Measurements from ENCODE around the gene TMEM184C. TPM values are rescaled to one million over a fixed set of nuclear protein-coding genes. Genes with fewer than 3 reads are reported as not detected.

TMEM184C gene
- total RNA-seq, 2 donors from 2014 or later, result 23.2 to 30.2 TPM

DNA sequence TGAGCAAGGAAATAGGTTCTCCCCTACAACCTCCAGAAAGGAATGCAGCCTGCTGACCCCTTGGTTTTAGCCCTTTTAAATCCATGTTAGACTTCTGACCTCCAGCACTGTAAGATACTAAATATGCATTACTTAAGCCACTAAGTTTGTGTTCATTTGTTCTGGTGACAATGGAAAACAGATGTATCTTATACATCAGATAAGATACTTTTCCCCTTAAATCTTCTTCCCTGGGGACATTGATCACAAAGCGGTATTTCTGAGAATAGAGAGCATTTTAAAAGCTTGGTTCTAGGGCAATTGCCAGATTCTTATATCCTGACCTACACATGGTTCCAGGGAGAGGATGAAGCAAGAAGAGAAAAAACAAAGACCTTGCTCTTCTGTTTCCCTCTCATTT is 6.5 kb upstream of the TMEM184C start:
- TF ChIP-seq CTCF (IDR thresholded peaks at IDR 0.05), result no peak
- Histone ChIP-seq H3K27me3 (replicated peaks; ENCODE audit: insufficient read depth) (no peaks in the 10 kb centered on the region), H3K4me1 (ENCODE audit: control insufficient read depth in 1 of 2, low read depth in 2 of 2) (no peaks in the 10 kb centered on the region), H3K36me3 (no peaks in the 10 kb centered on the region), H3K9me3 (no peaks in the 10 kb centered on the region), H3K27ac (no peak overlapping the region), H3K4me3 (no peak overlapping the region)
- DNase-seq (ENCODE audit: low spot score) (no peak), ATAC-seq (ENCODE audit: insufficient number of reproducible peaks, low FRiP score, low read depth) (no peak)

- no peaks in the 10 kb centered on the region for H3K36me3 ChIP-seq
- H3K27me3 ChIP-seq (replicated peaks; ENCODE audit: insufficient read depth), result no peaks in the 10 kb centered on the region
- H3K27ac ChIP-seq, result peak overlapping the region in 1 of 2 donors; percentile 75
- H3K4me3 ChIP-seq, result peak overlapping the region; percentile 94
- TF ChIP-seq CTCF (IDR thresholded peaks at IDR 0.05), result no peak
- ATAC-seq (ENCODE audit: insufficient number of reproducible peaks, low FRiP score, low read depth) (no peak), DNase-seq (ENCODE audit: low spot score) (no peak)
- H3K4me1 ChIP-seq (ENCODE audit: control insufficient read depth in 1 of 2, low read depth in 2 of 2), result peaks cover 22 to 40% of the 10 kb centered on the region in 2 donors
- H3K9me3 ChIP-seq, result no peaks in the 10 kb centered on the region
Observed at GRCh38 chr4:147616849-147617172, 386 bp upstream of the TMEM184C start.

GRCh38 chr4:147617841-147618691 is 869 bp downstream of the TMEM184C start:
- Histone ChIP-seq H3K27ac (peak overlapping the region; percentile 62 to 75), H3K36me3 (peaks cover 3% of the 10 kb centered on the region), H3K9me3 (no peaks in the 10 kb centered on the region), H3K4me3 (peak overlapping the region; percentile 94), H3K27me3 (replicated peaks; ENCODE audit: insufficient read depth) (no peaks in the 10 kb centered on the region), H3K4me1 (ENCODE audit: control insufficient read depth in 1 of 2, low read depth in 2 of 2) (peaks cover 22 to 42% of the 10 kb centered on the region in 2 donors)
- DNase-seq (ENCODE audit: low spot score) (no peak), ATAC-seq (ENCODE audit: insufficient number of reproducible peaks, low FRiP score, low read depth) (no peak)
- no peak for TF ChIP-seq CTCF (IDR thresholded peaks at IDR 0.05)

DNA sequence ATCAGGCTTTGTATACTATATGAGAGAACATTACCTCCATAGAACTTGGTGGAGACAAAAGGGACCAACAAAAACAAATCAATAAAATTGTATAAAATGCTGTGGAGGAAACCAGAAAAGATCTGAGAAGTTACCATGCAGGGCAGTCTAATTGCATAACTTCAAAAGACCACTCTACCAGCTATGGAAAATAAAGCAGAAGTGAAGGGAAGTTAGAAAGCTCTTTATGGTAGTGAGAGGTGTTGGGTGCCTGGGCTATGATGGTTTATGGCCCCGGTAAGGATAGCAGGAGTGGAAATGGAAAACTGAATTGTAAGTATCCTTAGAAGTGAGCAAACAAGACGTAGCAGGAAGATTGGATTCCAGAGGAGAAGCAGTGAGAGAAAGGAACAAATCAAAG is 3.1 kb downstream of the TMEM184C start:
- H3K27me3 ChIP-seq (replicated peaks; ENCODE audit: insufficient read depth), result no peaks in the 10 kb centered on the region
- H3K4me1 ChIP-seq (ENCODE audit: control insufficient read depth in 1 of 2, low read depth in 2 of 2), result peaks cover 22 to 42% of the 10 kb centered on the region in 2 donors
- H3K27ac ChIP-seq, result no peak overlapping the region
- DNase-seq (ENCODE audit: low spot score), result no peak
- H3K4me3 ChIP-seq, result no peak overlapping the region
- peaks cover 8% of the 10 kb centered on the region for H3K36me3 ChIP-seq
- no peaks in the 10 kb centered on the region for H3K9me3 ChIP-seq
- no peak for TF ChIP-seq CTCF (IDR thresholded peaks at IDR 0.05)
- ATAC-seq (ENCODE audit: insufficient number of reproducible peaks, low FRiP score, low read depth), result no peak

DNA sequence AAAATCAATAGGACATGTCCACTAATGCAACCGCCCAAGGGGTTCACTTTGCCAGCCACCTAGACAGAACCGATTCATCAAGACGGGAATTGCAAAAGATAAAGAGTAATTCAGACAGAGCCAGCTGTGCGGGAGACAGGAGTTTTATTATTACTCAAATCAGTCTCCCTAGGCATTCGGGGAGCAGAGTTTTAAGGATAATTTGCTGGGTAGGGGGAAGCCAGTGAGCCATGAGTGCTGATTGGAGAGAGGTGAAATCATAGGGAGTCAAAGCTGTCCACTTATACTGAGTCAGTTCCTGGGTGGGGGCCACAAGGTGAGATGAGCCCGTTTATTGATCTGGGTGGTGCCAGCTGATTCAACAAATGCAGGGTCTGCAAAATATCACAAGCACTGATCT is 8.5 kb downstream of the TMEM184C start:
- no peak for TF ChIP-seq CTCF (IDR thresholded peaks at IDR 0.05)
- DNase-seq (ENCODE audit: low spot score), result no peak
- no peak overlapping the region for H3K4me3 ChIP-seq
- H3K4me1 ChIP-seq (ENCODE audit: control insufficient read depth in 1 of 2, low read depth in 2 of 2), result peaks cover 0 to 11% of the 10 kb centered on the region in 2 donors
- H3K36me3 ChIP-seq, result peaks cover 21% of the 10 kb centered on the region
- H3K27ac ChIP-seq, result no peak overlapping the region
- H3K27me3 ChIP-seq (replicated peaks; ENCODE audit: insufficient read depth), result no peaks in the 10 kb centered on the region
- no peaks in the 10 kb centered on the region for H3K9me3 ChIP-seq
- ATAC-seq (ENCODE audit: insufficient number of reproducible peaks, low FRiP score, low read depth), result no peak
